Measurements from ENCODE around the gene C16orf96.

The C16orf96 gene

GRCh38 chr16:4556112-4556511 is at the start of gene C16orf96:
C16orf96 (plus strand) TSS chr16:4556340; CDS start chr16:4556490, 150 bp downstream.
- DNase-seq (ENCODE audit: low spot score) (no peak), ATAC-seq (ENCODE audit: low read depth) (peak; percentile 48; the same call in 2 of the 3 replicates)
- no peak for TF ChIP-seq CTCF (IDR thresholded peaks at IDR 0.05; ENCODE audit: poor library complexity, severe bottlenecking)
- H3K27ac ChIP-seq (ENCODE audit: poor library complexity, severe bottlenecking): no peak within 1 kb of the TSS
- H3K27me3 ChIP-seq (ENCODE audit: insufficient read depth, poor library complexity, severe bottlenecking): no peaks in the 10 kb centered on the region
- H3K4me3 ChIP-seq (ENCODE audit: severe bottlenecking): no peak within 1 kb of the TSS
- H3K36me3 ChIP-seq (ENCODE audit: low read depth): no peaks in the 10 kb centered on the region
- no peaks in the 10 kb centered on the region for H3K4me1 ChIP-seq (ENCODE audit: insufficient read depth, poor library complexity, severe bottlenecking)
- no peaks in the 10 kb centered on the region for H3K9me3 ChIP-seq (ENCODE audit: severe bottlenecking)

- Histone ChIP-seq H3K27me3 (ENCODE audit: insufficient read depth, poor library complexity, severe bottlenecking) (no peaks in the 10 kb centered on the region), H3K36me3 (ENCODE audit: low read depth) (peaks cover 56% of the 10 kb centered on the region), H3K9me3 (ENCODE audit: severe bottlenecking) (no peaks in the 10 kb centered on the region), H3K4me3 (ENCODE audit: severe bottlenecking) (no peak overlapping the region), H3K27ac (ENCODE audit: poor library complexity, severe bottlenecking) (no peak overlapping the region), H3K4me1 (ENCODE audit: insufficient read depth, poor library complexity, severe bottlenecking) (peaks cover 8% of the 10 kb centered on the region)
- DNase-seq (ENCODE audit: low spot score) (no peak), ATAC-seq (ENCODE audit: low read depth) (peak; percentile 83)
- peak; percentile 84 for TF ChIP-seq CTCF (IDR thresholded peaks at IDR 0.05; ENCODE audit: poor library complexity, severe bottlenecking)
These were observed 49.7 kb upstream of the C16orf96 start for GRCh38 chr16:4506450-4506849.

DNA sequence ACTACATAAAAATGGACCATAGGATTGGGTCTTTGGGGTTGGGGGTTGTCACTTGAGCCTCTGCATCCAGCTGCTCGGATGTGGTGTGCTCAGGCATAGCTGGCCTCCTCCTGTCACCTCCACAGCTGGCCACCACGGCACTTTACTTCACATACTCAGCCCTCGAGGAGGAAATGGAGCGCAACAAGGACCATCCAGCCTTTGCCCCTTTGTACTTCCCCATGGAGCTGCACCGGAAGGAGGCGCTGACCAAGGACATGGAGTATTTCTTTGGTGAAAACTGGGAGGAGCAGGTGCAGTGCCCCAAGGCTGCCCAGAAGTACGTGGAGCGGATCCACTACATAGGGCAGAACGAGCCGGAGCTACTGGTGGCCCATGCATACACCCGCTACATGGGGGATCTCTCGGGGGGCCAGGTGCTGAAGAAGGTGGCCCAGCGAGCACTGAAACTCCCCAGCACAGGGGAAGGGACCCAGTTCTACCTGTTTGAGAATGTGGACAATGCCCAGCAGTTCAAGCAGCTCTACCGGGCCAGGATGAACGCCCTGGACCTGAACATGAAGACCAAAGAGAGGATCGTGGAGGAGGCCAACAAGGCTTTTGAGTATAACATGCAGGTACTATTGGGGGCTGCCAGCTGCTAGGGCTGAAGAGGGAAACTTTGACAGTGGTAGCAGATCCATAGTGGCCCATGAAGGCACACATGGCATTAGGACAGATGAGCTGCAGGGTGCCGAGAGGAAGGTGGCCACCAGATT is 48.4 kb upstream of the C16orf96 start:
- ATAC-seq (ENCODE audit: low read depth) (no peak), DNase-seq (ENCODE audit: low spot score) (no peak)
- Histone ChIP-seq H3K27ac (ENCODE audit: poor library complexity, severe bottlenecking) (no peak overlapping the region), H3K36me3 (ENCODE audit: low read depth) (peaks cover 69% of the 10 kb centered on the region), H3K4me3 (ENCODE audit: severe bottlenecking) (no peak overlapping the region), H3K9me3 (ENCODE audit: severe bottlenecking) (no peaks in the 10 kb centered on the region), H3K27me3 (ENCODE audit: insufficient read depth, poor library complexity, severe bottlenecking) (no peaks in the 10 kb centered on the region), H3K4me1 (ENCODE audit: insufficient read depth, poor library complexity, severe bottlenecking) (peaks cover 4% of the 10 kb centered on the region)
- no peak for TF ChIP-seq CTCF (IDR thresholded peaks at IDR 0.05; ENCODE audit: poor library complexity, severe bottlenecking)

- no peaks in the 10 kb centered on the region for H3K9me3 ChIP-seq (ENCODE audit: severe bottlenecking)
- no peak for ATAC-seq (ENCODE audit: low read depth)
- no peak for TF ChIP-seq CTCF (IDR thresholded peaks at IDR 0.05; ENCODE audit: poor library complexity, severe bottlenecking)
These were observed 47.3 kb upstream of the C16orf96 start for GRCh38 chr16:4508806-4509205.

GRCh38 chr16:4509420-4509819 is 46.7 kb upstream of the C16orf96 start:
- H3K27me3 ChIP-seq (ENCODE audit: insufficient read depth, poor library complexity, severe bottlenecking): no peaks in the 10 kb centered on the region
- no peak for ATAC-seq (ENCODE audit: low read depth)
- TF ChIP-seq CTCF (IDR thresholded peaks at IDR 0.05; ENCODE audit: poor library complexity, severe bottlenecking): no peak
- no peak for DNase-seq (ENCODE audit: low spot score)
- H3K4me3 ChIP-seq (ENCODE audit: severe bottlenecking): no peak overlapping the region
- H3K4me1 ChIP-seq (ENCODE audit: insufficient read depth, poor library complexity, severe bottlenecking): peaks cover 4% of the 10 kb centered on the region
- no peak overlapping the region for H3K27ac ChIP-seq (ENCODE audit: poor library complexity, severe bottlenecking)
- peaks cover 69% of the 10 kb centered on the region for H3K36me3 ChIP-seq (ENCODE audit: low read depth)
- H3K9me3 ChIP-seq (ENCODE audit: severe bottlenecking): no peaks in the 10 kb centered on the region

More at GRCh38 chr16:4508806-4509205, 47.3 kb upstream of the C16orf96 start:
- H3K4me1 ChIP-seq (ENCODE audit: insufficient read depth, poor library complexity, severe bottlenecking): peaks cover 4% of the 10 kb centered on the region
- no peak for DNase-seq (ENCODE audit: low spot score)
- H3K27me3 ChIP-seq (ENCODE audit: insufficient read depth, poor library complexity, severe bottlenecking): no peaks in the 10 kb centered on the region
- H3K4me3 ChIP-seq (ENCODE audit: severe bottlenecking): no peak overlapping the region
- H3K36me3 ChIP-seq (ENCODE audit: low read depth): peaks cover 69% of the 10 kb centered on the region
- no peak overlapping the region for H3K27ac ChIP-seq (ENCODE audit: poor library complexity, severe bottlenecking)
